Measurements from ENCODE around the gene DNAJC4. TPM values are rescaled to one million over a fixed set of nuclear protein-coding genes. Genes with fewer than 3 reads are reported as not detected.
A peak's percentile ranks its signal among the peaks of the same experiment; 100 is the strongest.

The DNAJC4 gene
- total and polyA plus RNA-seq, 7 donors = 25.7 to 68.1 (median 29.6) TPM

DNA sequence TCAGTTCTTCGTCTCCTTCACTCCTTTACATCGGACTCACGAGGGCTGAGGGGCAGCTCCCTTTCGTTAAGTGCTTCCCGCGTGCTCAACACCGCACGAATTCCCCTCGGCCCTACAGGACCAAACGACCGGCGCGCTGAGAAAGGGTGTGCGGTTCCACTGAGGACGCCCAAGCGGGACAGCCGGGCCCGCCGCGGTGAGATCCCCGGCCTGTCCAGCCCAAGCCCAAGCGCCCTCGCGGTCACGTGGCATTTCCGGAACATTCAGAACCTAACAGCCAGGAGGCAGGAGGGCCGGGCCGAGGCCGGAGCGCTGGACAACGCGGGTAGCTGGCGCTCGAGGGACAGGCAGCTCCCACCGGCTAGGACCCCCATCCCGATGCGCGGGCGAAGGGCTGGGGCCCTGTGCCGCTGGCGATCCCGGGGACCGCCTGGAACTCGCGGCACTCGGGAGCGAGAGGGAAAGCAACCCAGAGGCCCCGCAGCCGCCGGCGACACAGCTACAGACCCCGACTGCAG is 45.1 kb upstream of the DNAJC4 start:
- Histone ChIP-seq H3K36me3 (no peaks in the 10 kb centered on the region), H3K27ac (peak overlapping the region; percentile 92 to 97 (median 94)), H3K9me3 (no peaks in the 10 kb centered on the region), H3K27me3 (no peaks in the 10 kb centered on the region), H3K4me3 (peak overlapping the region; percentile 58 to 66 (median 59)), H3K4me1 (peaks cover 0 to 67% (median 48%) of the 10 kb centered on the region in 4 donors)
- DNase-seq = peak; percentile 96
- intact Hi-C loops (cut with DNase I) = loop anchor here (5.0 kb wide), 1 partner anchor 42 kb away; the partner anchor contains the start of genes NUDT22 and TRPT1
- TF ChIP-seq EP300 (IDR thresholded peaks at IDR 0.05) (no peak), POLR2AphosphoS5 (IDR thresholded peaks at IDR 0.05) (peak; percentile 97 to 99 (median 99)), POLR2A (IDR thresholded peaks at IDR 0.05) (peak; percentile 96 to 99)
- TF ChIP-seq, protein P1, sequence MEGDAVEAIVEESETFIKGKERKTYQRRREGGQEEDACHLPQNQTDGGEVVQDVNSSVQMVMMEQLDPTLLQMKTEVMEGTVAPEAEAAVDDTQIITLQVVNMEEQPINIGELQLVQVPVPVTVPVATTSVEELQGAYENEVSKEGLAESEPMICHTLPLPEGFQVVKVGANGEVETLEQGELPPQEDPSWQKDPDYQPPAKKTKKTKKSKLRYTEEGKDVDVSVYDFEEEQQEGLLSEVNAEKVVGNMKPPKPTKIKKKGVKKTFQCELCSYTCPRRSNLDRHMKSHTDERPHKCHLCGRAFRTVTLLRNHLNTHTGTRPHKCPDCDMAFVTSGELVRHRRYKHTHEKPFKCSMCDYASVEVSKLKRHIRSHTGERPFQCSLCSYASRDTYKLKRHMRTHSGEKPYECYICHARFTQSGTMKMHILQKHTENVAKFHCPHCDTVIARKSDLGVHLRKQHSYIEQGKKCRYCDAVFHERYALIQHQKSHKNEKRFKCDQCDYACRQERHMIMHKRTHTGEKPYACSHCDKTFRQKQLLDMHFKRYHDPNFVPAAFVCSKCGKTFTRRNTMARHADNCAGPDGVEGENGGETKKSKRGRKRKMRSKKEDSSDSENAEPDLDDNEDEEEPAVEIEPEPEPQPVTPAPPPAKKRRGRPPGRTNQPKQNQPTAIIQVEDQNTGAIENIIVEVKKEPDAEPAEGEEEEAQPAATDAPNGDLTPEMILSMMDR (IDR thresholded peaks at IDR 0.05) = peak; percentile 42 to 56 (median 50)
- 0% methylated on average over 52 of the region's 52 CpGs for WGBS, 2 donors

DNA sequence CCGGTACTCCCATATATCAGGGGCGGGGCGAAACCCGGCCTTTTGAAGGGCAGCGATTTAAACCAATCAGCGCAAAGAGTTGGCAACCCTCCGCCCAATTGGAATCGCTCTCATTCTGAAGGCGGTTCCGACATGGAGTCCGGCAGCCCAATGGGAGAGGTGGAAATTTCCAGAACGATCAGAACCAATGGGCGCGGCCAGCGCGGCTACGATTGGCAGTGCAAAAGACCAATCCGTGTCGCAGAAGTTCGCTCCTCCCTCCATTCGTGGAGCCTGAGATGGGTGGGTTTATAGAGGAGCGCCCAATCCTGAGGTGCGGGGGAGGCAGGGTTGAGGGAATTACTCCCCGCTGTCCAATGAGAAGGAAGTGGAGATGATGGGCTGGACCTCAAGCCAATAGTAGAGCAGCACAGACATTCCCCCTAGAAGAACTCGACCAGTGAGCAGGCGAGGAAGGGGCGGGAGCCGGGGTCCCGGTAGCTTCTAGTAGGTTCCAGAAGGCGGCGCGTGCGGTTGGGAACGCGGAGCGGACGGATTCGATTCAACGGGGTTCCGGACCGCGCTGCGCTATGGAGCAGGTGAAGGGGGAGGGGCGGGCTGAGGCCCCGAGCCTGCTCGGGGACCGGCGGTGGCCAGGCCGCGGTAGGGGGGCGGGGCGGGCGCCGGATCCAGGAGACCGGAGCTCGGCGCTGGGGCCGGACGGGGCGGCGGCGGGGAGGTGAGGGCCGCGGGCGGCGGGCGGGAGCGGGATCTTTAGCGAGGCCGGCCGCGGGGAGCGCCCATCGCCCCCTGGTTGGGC is 44.5 kb upstream of the DNAJC4 start, which contains the start of gene STIP1:
Gene STIP1, plus strand, starts transcription at position 479 of the 799 bp plus-strand sequence. Its CDS starts 91 bp downstream, at position 570.
- Histone ChIP-seq H3K9me3 (no peaks in the 10 kb centered on the region), H3K27me3 (no peaks in the 10 kb centered on the region), H3K4me3 (peak within 1 kb of the TSS; percentile 58 to 66 (median 59)), H3K27ac (peak within 1 kb of the TSS; percentile 92 to 97 (median 94)), H3K36me3 (no peaks in the 10 kb centered on the region), H3K4me1 (peaks cover 0 to 63% (median 42%) of the 10 kb centered on the region in 4 donors)
- peak; percentile 46 to 60 for TF ChIP-seq POLR2A (IDR thresholded peaks at IDR 0.05)
- TF ChIP-seq EP300 (IDR thresholded peaks at IDR 0.05) = no peak
- TF ChIP-seq POLR2AphosphoS5 (IDR thresholded peaks at IDR 0.05) = peak; percentile 91 to 98 (median 94)
- TF ChIP-seq, protein P1 (IDR thresholded peaks at IDR 0.05) = peak in 2 of 4 experiments; percentile 17 to 27
- intact Hi-C loops (cut with DNase I) = loop anchor here (5.0 kb wide), 1 partner anchor 41 kb away; the partner anchor contains the start of genes NUDT22 and TRPT1
- 1% methylated on average over 74 of the region's 74 CpGs for WGBS, 2 donors
- DNase-seq = peak; percentile 100

DNA sequence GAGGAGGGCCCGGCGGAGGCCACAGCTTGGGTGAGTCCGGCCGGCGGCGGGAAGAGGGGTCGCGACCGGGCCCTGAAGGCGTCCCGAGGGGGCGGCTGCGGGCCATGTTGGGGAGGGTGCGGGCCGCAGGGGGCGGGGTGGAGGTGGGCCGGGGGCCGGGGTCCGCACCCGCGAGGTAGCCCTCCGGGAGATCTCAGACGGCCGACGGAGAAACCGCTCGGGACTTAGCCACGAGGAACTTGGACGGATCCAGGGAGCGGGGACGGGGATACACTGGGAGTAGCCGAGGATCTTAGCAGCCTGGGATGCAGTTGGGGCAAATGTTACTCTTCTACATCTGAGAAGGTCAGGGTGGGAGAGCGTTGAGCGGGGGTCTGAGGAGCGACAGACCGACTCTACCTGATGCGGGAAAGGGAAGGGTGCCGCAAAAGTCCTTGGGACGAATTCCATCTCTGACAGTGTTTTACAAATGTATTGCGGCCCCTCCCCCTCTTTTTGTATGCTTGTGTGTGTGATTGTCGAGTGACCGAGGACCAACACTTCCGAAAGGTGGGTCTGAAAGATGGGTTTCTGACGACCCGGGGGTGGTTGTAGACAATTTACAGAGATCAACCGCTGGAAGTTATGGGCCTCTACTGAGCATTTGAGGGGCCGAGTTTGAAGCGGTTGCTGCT is 43.7 kb upstream of the DNAJC4 start:
- intact Hi-C loops (cut with DNase I) = loop anchor here (5.0 kb wide), 1 partner anchor 41 kb away; the partner anchor contains the start of genes NUDT22 and TRPT1
- H3K4me3 ChIP-seq = no peak overlapping the region
- H3K27me3 ChIP-seq = no peaks in the 10 kb centered on the region
- H3K4me1 ChIP-seq = peaks cover 0 to 55% (median 37%) of the 10 kb centered on the region in 4 donors
- 1% methylated on average over 48 of the region's 48 CpGs for WGBS, 2 donors
- no peak for TF ChIP-seq POLR2A (IDR thresholded peaks at IDR 0.05)
- TF ChIP-seq, protein P1 (IDR thresholded peaks at IDR 0.05) = no peak
- no peak for TF ChIP-seq EP300 (IDR thresholded peaks at IDR 0.05)
- no peak for TF ChIP-seq POLR2AphosphoS5 (IDR thresholded peaks at IDR 0.05)
- peak; percentile 75 for DNase-seq
- H3K9me3 ChIP-seq = no peaks in the 10 kb centered on the region
- no peaks in the 10 kb centered on the region for H3K36me3 ChIP-seq
- H3K27ac ChIP-seq = no peak overlapping the region

DNA sequence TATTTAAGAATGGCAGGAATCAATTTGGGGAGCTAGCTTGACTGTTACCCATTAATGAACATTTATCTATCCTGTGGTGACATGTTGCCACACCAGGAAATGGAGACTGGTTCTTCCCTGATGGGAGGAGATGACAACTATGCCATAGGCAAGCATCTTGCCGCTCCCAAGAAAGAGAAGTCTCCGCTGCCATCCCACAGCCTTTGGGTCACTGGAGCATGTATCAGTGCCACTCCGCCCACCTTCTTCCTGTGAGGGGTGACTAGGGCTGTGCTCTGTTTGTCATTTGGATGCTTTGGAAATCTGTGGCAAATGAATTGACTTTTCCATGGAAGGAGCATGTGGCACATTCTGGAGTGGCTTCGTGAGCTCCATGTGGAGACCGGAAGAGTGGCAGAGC is 37.9 kb upstream of the DNAJC4 start:
- Histone ChIP-seq H3K27me3 (no peaks in the 10 kb centered on the region), H3K4me1 (peaks cover 0 to 22% (median 11%) of the 10 kb centered on the region in 4 donors), H3K4me3 (no peak overlapping the region), H3K36me3 (peaks cover 41 to 51% (median 46%) of the 10 kb centered on the region in 4 donors), H3K27ac (no peak overlapping the region), H3K9me3 (no peaks in the 10 kb centered on the region)
- 92 to 93% methylated on average over 5 of the region's 5 CpGs for WGBS, 2 donors
- DNase-seq = no peak
- no peak for TF ChIP-seq EP300 (IDR thresholded peaks at IDR 0.05)
- intact Hi-C loops (cut with DNase I) = no loop called here

All from sigmoid colon (tissue), 7 donors.